GM13976 (cell line): ENCODE data around the gene IGF2BP1.

Experiments
- DNase-seq: peaks from one replicate; pipeline ENCODE4 v3.0.0; 2012; ENCODE audit warnings: low spot score
- in situ Hi-C: fragments of 300-500 bp; cut with MboI; formaldehyde crosslinking; loops from one replicate; pipeline ENCODE4 v1.12.0; 2022; ENCODE audit warnings: low sequenced_read_pairs, mixed read lengths, inconsistent platforms; ENCODE audit not compliant: unreplicated experiment
- TF ChIP-seq, protein P1 (sequence below): IDR thresholded peaks from 2 replicates; pipeline ENCODE4 v1.5.1; 2012; ENCODE audit warnings: borderline replicate concordance, mild to moderate bottlenecking; ENCODE audit not compliant: insufficient read depth; ENCODE audit errors: extremely low read depth, missing control alignments, control extremely low read depth

Gene IGF2BP1

GRCh38 chr17:49063652-49064051 lies 66.5 kb downstream of the IGF2BP1 start:
- in situ Hi-C loops, result no loop called here

DNA sequence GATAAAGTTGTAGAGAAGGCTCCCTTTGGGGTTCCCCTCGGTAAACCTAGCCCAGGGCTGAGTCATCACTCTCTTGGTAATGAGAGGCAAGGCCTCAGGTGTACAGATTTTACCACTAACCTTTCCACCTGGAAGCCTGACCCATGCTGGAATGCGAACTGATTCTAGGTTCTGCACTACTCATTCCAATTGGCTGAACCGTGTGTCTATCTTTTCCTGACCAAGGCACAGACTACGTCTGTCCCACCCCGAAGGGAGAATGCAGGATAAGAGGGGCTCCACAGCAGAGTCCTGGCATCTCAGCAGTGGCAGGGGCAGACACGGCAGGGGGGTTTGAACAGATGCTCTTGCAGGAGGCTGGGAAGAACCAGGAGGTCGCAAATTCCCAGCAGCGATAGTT lies 70.0 kb downstream of the IGF2BP1 start:
- TF ChIP-seq, protein P1, sequence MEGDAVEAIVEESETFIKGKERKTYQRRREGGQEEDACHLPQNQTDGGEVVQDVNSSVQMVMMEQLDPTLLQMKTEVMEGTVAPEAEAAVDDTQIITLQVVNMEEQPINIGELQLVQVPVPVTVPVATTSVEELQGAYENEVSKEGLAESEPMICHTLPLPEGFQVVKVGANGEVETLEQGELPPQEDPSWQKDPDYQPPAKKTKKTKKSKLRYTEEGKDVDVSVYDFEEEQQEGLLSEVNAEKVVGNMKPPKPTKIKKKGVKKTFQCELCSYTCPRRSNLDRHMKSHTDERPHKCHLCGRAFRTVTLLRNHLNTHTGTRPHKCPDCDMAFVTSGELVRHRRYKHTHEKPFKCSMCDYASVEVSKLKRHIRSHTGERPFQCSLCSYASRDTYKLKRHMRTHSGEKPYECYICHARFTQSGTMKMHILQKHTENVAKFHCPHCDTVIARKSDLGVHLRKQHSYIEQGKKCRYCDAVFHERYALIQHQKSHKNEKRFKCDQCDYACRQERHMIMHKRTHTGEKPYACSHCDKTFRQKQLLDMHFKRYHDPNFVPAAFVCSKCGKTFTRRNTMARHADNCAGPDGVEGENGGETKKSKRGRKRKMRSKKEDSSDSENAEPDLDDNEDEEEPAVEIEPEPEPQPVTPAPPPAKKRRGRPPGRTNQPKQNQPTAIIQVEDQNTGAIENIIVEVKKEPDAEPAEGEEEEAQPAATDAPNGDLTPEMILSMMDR, result no peak

More at GRCh38 chr17:49063652-49064051, 66.5 kb downstream of the IGF2BP1 start:
- TF ChIP-seq, protein P1, result no peak
- no peak for DNase-seq

GRCh38 chr17:49069585-49070273 lies 72.5 kb downstream of the IGF2BP1 start:
- in situ Hi-C loops, result no loop called here
- no peak for DNase-seq
- TF ChIP-seq, protein P1, result no peak

More for the DNA sequence above, 70.0 kb downstream of the IGF2BP1 start:
- in situ Hi-C loops, result no loop called here
- DNase-seq, result no peak

DNA sequence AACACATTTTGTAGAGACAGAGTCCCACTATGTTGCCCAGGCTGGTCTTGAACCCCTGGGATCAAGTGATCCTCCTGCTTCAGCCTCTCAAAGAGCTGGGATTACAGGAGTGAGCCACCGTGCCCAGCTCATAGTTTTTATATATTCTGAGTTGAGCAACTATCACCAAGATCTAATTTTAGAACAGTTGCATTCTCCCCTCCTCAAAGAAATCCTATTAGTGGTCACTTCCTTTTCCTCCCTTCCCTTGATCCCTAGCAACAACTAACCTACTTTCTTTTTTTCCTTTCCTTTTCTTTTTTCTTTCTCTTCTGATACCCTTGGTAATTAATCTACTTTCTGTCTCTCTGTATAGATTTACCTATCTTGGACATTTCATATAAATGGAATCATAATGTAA lies 73.9 kb downstream of the IGF2BP1 start:
- in situ Hi-C loops, result no loop called here
- TF ChIP-seq, protein P1, result no peak
- no peak for DNase-seq

DNA sequence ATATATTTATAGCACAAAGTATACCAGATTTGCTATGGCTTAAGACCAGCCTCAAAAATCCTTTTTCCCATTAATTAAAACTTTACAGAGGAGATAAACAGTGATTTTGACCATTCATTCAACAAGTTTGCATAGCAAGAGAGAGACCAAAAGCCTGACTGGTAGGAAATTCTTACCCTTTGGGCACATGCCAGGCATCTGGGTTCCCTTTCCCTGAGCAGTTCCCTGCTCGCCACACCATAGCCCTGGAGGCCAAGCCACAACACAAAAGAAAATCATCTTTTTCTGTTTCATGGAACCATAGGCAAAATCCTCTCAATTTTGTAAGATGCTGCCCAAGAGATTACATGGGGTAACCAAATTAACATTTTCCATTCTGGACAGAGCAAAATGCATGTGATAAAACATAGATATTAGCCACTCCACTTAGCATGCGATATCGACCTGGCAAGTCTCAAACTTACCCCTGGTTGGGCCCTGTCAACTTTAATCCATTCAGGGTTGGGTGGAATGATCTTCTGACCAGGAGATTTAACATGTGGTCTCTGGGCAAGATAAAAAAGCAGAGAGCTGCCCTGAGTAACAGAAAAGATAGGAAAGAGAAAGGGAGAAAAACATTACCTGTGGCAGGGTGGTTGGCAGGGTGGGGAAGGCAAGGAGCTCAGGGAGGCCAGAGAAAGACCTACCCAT lies 77.8 kb downstream of the IGF2BP1 start:
- DNase-seq, result no peak
- TF ChIP-seq, protein P1, result no peak
- in situ Hi-C loops, result no loop called here

DNA sequence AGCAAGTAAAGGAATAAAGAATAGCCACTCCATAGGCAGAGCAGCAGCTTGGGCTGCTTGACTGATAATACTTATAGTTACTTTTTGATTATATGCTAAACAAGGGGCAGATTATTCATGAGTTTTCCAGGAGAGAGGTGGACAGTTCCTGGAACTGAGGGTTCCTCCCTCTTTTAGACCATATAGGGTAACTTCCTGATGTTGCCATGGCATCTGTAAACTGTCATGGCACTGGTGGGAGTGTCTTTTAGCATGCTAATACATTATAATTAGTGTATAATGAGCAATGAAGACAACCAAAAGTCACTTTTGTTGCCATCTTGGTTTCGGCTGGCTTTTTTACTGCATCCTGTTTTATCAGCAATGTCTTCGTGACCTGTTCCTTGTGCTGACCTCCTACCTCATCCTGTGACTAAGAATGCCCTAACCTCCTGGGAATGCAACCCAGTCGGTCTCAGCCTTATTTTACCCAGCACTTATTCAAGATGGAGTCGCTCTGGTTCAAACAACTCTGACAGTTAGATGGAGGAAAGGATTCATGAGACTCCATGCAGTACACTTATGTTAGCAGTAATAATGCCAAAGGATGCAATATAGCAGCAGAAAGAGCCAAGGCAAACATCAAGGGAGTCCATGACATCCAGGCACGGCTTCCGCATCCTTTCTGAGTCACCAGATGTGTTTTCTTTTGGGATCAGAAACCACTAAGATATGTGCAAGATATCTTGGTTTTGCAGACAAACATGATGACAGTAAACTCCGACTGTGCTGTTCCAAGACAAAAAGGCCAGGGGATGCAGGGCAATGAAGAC lies 79.6 kb downstream of the IGF2BP1 start:
- DNase-seq, result no peak
- TF ChIP-seq, protein P1, result no peak
- in situ Hi-C loops, result no loop called here
